NCI-H526 treated with DMSO at 0.1 percent for 48 hours (cell line): ENCODE measurements around the gene JAK1.
A peak's percentile ranks its signal among the peaks of the same experiment; 100 is the strongest.
"Not testable (repeated sequence)": the region's sequence is repeated elsewhere in the genome, so short reads cannot be mapped to it uniquely, and the experiment has no call there.

Experiments used
- DNase-seq: peaks from one replicate; lab custom pipeline; 2025; lab: John Stamatoyannopoulos, UW

The JAK1 gene

GRCh38 chr1:64966158-64966971 is at the start of gene JAK1:
Gene JAK1 (minus strand): TSS chr1:64966549. CDS start chr1:64886264, 80,285 bp downstream.
- peak; percentile 78 for DNase-seq

GRCh38 chr1:65014321-65014720 is 48.0 kb upstream of the JAK1 start:
- no peak for DNase-seq

- no peak for DNase-seq
These were observed 45.6 kb upstream of the JAK1 start for GRCh38 chr1:65011983-65012382.

- no peak for DNase-seq
These were observed 43.5 kb upstream of the JAK1 start for GRCh38 chr1:65009724-65010420.

GRCh38 chr1:65009176-65009575 is 42.8 kb upstream of the JAK1 start:
- DNase-seq = no peak

- no peak for DNase-seq
These were observed 40.5 kb upstream of the JAK1 start for GRCh38 chr1:65006806-65007205.

GRCh38 chr1:65003316-65003664 is 36.9 kb upstream of the JAK1 start:
- peak; percentile 51 for DNase-seq

- peak; percentile 47 for DNase-seq
These were observed 36.4 kb upstream of the JAK1 start for GRCh38 chr1:65002508-65003315.

- no peak for DNase-seq
These were observed 35.8 kb upstream of the JAK1 start for GRCh38 chr1:65002156-65002507.

GRCh38 chr1:65001231-65001792 is 35.0 kb upstream of the JAK1 start:
- DNase-seq = no peak

GRCh38 chr1:64998425-64998948 is 32.1 kb upstream of the JAK1 start:
- not testable (repeated sequence) for DNase-seq

GRCh38 chr1:64996541-64997257 is 30.4 kb upstream of the JAK1 start:
- DNase-seq = no peak

- no peak for DNase-seq
These were observed 29.0 kb upstream of the JAK1 start for GRCh38 chr1:64995316-64995715.

GRCh38 chr1:64986903-64987871 is 20.8 kb upstream of the JAK1 start:
- no peak for DNase-seq

- no peak for DNase-seq
These were observed 18.4 kb upstream of the JAK1 start for GRCh38 chr1:64984737-64985136.

- peak; percentile 11 for DNase-seq
These were observed 17.8 kb upstream of the JAK1 start for GRCh38 chr1:64984106-64984505.

- DNase-seq = no peak
These were observed 16.8 kb upstream of the JAK1 start for GRCh38 chr1:64983110-64983509.

GRCh38 chr1:64981601-64982533 is 15.5 kb upstream of the JAK1 start:
- DNase-seq = peak; percentile 71
